Measurements from ENCODE around the gene RHEB.
"Not testable (repeated sequence)": the region's sequence is repeated elsewhere in the genome, so short reads cannot be mapped to it uniquely, and the experiment has no call there.

RHEB gene, protein sequence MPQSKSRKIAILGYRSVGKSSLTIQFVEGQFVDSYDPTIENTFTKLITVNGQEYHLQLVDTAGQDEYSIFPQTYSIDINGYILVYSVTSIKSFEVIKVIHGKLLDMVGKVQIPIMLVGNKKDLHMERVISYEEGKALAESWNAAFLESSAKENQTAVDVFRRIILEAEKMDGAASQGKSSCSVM

DNA sequence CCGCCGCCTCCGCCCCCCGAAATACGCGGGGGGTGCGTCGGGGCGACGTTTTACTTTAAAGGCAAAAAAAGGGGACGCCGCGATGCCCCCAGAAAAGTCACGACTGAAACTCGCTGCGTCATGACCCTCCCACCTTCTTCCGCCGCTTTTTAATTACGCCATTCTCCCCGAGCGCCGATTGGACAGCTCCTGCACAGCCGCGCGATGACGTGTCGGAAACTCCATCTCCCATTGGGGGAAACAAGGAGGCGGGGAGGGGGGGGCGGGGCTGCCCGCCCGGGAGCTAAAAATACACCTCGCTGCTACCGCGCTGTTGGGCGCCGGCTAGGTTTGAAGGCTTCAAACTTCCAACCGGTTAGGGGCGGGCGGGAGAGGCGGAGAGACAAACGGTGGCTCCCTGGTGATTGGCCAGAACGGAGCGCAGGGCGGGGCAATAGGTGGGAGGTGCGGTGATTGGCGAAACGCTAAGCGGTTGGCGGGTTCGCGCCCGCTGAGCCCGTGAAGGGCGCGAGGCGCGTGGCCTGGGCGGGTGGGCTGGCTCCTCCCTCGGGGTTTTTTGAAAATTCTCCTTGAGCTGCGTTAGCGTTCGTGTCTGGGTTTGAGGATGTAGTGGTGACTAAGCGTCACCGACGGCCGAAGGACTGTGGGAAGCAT lies at the start of gene RHEB:
Gene RHEB, minus strand, starts transcription at position 131 of the 654 bp plus-strand sequence. CDS start 384 bp downstream, outside the sequence.
- peak; percentile 98 to 99 for DNase-seq

DNA sequence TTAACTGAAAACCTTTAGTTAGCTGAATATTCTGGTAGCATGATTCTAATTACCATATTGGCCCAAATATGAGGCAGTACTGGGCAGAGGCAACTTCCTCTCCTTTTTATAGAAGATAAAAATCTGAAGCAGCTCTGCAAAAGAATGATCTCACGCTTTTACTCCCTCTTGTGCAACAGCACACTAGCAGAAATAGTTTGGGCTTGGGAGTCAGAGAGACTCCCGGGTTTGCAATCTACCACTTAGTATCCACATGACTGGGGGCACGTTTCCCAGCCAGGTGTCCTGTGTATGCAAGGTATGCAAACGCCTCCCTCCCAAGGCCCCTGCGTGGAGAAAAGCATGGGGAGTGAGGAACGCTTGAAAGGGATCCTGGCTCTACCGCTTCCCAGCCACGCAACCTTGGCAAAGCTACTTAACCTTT lies 47.2 kb upstream of the RHEB start:
- DNase-seq: no peak

DNA sequence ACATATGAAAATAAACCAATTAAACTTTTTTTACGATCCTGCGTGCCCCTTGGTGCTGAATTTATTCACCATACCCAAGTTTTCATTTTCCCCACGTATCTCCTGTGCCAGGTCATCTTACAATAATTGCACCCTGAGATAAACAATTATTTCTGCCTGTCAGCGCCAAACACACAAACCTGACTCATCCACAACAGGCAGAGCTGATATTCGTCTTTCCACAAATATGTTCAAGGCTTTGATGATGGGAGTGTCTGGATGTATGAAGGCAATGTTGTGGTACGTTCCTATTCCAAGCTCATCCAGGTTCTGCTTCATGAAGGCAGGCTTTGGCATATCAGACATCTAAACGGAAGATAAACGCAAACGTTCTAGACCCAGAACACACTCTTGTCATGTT lies 45.8 kb upstream of the RHEB start:
- no peak for DNase-seq

DNA sequence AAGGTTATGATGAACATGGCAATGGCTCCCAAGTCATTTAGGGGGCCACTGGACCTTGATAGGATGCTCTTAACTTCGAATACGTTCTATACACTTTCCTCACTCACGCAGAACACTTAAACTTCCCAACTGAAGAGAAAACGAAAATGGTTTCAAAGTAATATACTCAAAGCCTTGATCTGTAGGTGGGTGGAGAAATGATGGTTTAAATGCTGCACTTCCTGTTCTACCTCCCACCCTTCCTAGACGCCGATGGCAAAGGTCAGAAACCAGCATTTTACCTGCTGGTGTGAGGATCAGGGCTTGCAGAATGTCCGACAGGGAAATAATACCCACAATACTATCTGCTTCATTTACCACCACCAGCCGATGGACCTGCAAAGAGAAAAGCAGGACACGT lies 40.5 kb upstream of the RHEB start:
- DNase-seq: no peak

DNA sequence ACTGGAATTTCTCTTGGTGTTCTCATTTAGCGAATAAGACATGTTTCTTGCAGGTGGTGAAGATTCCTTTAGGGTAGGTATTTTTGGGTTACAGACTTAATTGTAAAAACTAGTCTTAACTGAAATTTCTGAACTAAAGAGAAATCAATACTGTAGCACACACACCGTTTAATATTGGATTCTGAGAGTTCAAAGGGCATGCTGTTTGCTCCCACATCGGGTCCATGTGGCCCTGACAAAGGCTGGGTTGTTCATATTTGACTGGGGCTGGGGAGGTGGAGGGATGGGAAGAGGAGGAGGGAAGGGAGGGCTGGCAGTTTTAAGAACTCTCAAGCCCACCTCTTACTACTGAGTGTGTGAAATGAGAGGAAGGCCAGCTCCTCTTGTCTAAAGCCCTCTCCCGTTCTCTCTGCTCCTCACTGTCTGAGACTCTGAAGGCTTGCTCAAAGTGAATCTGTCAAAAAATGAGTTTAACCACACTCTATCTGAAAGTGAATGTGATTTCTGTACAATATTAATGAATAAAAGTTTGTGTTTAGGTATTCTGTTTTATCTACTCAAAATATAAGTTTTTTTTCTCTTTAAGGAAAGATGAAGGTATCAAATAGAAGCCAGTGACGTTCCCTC lies 40.0 kb upstream of the RHEB start:
- DNase-seq: no peak

DNA sequence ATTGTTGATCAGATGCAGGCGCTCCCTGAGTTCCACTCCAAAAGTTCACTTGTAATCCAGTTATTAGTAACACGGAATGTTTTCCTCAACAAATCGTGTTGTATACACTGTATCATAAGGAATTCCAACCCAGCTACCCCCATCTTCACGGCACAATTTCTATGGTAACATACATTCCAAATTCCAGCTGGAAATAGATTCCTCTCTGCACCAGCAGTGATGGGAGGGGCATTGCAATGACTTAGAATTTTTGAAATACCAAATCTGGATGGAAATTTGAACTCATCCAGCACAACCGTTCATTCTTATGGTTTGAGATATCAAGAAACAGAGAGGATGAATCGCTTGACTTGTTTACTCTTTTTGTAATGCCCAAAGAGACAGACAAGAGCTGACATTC lies 38.9 kb upstream of the RHEB start:
- DNase-seq: no peak

DNA sequence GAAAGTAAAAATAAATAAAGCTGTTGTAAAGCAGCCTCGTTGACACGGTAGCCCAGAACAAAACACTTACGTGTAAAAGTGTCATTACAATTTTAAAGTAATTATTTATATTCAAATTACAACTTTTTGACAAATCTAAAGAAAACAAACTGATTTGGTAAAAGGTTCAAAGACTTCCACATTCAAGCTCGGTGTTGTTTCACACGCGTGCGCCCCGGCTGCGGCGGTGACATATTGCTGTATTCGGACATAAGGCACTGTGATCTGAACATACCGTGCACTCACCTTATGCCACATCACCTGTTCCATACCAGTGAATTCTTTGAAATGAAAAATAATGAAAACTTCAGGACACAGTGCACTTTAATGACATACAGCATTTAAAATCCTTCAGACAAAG lies 36.9 kb upstream of the RHEB start:
- no peak for DNase-seq

DNA sequence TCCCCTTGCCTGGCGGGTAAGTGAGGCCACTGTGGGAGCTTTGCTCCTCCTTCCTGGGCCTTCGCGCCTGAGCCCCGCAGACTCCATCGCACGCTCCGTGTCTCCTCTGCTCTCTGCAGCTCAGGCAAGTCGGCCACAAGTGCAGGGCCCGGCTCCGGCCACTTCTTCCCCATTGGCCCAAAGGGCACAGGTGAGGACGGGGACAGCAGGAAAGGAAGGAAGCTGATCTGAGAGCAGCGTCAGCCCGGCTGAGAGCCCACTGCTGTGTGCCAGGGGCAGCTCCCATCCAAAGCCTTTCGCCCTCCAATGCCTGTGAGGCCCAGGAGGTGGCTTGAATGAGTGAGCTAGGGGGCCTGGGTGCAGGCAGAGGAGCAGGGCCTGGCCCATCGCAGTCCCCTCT lies 33.7 kb upstream of the RHEB start:
- DNase-seq: no peak

DNA sequence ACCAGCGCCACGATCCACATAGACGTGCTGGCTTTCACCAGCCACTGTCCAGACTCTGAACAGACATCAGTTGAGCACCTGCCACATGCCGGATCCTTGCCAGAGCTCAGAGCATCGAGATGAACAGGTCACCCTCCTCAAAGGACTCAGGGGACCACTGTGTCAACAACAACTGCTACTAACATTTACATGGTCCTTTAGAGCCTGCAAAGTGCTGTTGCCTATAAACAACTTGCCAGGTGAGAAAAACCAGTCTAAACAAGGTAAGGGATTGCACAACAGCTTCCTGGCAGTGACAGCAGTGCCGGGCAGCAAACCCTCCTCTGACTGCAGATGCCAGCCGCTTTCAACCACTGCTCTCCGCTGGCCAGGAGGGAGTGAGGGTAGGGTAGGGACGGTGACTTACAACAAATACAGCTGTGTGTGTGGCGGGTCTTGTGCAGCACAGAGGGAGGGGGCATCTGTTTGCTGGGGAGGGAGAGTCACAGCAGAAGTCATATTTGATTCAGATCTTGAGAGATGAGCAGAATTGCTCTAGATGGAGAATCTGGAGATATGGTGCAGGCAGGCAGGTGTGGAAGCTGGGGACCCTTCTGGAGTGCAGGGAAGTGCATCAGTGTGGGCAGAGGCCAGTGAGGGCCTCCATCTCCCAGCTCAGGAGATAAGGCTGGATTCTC lies 32.8 kb upstream of the RHEB start:
- no peak for DNase-seq

DNA sequence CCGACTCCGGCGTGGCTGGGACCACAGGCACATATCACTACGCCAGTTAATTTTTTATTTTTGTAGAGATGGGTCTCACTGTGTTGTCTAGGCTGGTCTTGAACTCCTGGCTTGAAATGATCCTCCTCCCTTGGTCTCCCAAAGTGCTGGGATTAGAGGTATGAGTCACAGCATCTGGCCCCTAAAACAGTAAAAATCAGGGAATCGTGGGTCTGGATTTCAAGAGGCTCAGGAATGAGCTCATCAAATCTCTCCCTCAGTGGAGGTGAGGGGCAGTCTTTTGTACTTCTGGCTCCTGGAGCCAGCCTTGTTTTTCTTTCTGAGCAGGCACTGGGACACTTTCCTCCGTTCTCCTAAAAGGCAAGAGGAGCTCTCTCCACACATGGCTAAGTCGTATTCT lies 32.1 kb upstream of the RHEB start:
- DNase-seq: no peak

DNA sequence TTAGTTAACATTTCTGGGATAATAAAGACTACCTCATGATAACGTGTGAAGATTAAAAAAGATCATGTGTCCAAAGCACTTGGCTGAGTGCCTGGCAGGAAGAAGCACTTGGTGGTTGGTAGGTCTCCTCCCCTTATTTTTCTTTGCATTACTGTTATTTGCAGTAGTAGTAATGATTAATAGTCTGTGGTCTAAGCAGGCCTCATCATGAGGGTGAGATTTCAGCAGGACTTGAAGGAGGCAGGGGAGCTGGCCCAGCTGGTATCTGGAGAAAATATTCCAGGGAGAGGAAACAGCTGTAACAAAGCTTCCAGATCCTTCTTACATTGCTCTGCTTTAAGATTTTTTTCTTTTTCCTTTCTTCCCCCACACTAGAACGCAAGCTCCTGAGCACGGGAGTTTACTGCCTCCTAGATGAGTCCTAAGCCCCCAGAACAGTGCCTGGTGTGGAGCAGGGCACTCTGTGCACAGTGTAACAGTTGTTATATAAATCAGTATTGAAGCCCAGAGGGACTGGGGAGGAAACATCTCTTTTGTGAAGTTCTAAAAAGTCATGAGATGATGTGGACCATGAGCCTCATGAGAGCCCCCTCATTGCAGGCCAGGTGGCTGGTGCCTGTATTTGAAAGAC lies 31.1 kb upstream of the RHEB start:
- no peak for DNase-seq

DNA sequence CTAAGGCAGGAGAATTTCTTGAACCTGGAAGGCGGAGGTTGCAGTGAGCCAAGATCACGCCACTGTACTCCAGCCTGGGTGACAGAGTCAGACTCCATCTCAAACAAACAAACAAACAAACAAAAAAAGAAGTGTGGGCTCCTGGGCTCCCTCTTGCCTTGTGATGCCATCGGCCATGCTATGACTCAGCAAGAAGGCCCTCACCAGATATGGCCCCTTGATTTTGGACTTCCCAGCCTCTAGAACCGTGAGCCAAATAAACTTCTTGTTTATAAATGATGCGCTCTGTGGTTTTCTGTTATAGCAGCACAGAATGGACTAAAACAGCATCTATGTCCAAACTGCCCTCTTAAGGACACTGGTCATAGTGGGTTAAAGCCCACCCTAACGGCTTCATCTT lies 29.9 kb upstream of the RHEB start:
- DNase-seq: no peak

DNA sequence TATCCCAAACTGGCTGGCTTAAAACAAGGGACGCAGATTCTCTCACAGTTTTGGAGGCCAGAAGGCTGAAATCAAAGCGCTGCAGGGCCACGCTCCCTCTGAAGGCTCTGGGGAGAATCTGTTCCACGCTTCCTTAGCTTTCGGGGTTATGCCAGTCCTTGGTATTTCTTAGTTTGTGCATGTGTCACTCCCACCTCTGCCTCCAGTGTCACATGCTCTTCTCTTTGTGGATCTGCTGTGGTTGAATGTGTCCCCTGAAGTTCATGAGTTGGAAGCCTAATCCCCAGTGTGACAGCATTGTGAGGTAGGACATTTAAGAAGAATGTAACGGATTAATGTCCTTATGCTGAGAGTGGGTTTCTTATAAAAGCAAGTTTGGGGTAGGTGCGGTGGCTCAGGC lies 29.4 kb upstream of the RHEB start:
- DNase-seq: no peak

DNA sequence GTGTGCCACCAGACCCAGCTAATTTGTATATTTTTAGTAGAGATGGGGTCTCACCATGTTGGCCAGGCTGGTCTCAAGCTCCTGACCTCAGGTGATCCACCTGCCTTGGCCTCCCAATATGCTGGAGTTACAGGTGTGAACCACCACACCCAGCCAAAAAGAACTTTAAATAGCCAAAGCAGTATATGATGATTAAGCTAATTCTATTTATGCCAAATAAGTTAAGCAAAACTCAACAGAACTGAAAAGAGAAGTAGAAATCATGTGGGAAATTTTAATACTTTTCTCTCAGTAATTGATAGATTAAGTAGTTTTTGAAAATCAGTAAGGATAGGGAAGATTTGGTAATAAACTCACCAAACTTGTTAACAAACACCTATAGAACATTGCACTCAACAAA lies 24.5 kb upstream of the RHEB start:
- DNase-seq: no peak

DNA sequence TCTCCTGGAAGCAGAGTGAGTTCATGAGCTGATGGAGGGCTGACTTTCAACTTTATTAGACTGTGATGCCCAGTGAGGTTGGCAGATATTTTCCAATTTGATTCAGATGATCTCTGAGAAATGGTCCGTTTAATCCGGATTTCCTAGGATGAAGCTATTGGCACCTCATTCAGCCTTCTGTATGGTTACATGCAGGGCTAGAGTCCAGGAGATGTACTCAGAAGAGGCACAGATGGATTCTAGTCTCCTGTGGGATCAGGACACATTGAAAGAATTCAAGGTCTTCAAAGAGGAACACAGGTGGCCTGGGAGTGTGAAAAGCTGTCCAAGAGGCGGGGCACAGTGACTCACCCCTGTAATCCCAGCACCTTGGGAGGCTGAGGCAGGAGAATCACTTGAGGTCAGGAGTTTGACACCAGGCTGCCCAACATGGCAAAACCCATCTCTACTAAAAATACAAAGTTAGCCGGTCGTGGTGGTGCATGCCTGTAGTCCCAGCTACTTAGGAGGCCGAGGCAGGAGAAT lies 23.0 kb upstream of the RHEB start:
- DNase-seq: no peak

DNA sequence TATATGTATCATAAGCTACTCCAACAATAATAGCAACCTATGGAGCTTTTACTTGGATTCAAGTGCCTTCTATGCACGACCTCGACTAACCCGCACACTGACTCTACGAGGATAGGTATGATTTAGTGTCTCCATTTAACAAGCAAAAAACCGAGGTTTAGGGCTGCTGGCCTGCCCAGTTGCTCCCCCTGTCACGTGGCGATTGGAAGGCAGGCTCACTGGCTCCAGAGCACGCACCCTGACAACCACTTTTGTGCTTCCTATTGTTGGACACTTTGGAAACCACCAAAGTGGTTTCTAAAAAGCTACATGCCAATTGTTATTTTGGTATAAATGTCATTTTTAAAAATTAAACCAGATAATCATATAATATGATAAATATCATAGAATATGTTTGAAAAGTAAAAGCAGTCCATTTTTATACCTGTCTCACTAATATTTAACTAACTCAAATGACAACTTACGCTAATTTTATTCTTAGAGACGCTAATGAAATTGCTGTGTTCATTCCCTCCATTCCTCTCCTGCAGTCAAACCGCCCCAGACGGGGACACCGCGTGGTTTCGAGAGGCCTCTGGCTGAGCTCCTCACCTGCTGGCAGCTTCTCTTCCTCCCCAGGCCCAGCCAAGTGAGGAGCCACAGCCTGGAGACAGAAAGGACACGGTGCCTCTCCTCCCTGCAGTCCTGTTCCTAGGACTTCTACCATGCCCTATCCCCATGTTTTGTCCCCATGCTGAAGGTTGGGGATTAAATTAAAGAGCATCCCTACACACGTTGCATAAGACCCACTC lies 22.2 kb upstream of the RHEB start:
- DNase-seq: no peak

DNA sequence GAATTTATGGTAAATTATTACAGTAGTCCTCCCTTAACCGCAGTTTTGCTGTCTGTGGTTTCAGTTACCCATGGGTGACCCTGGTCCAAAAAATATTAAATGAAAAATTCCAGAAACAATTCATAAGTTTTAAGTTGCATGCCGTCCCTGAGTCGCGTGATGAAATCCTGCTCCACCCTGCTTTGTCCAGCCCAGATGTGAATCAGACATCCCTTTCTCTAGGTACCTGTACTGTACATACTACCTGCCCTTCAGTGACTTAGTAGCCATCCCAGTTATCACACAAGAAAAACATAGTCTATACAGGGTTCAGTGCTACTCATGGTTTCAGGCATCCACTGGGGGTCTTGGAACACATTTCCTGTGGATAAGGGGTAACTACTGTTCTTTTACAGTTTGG lies 20.5 kb upstream of the RHEB start:
- no peak for DNase-seq

DNA sequence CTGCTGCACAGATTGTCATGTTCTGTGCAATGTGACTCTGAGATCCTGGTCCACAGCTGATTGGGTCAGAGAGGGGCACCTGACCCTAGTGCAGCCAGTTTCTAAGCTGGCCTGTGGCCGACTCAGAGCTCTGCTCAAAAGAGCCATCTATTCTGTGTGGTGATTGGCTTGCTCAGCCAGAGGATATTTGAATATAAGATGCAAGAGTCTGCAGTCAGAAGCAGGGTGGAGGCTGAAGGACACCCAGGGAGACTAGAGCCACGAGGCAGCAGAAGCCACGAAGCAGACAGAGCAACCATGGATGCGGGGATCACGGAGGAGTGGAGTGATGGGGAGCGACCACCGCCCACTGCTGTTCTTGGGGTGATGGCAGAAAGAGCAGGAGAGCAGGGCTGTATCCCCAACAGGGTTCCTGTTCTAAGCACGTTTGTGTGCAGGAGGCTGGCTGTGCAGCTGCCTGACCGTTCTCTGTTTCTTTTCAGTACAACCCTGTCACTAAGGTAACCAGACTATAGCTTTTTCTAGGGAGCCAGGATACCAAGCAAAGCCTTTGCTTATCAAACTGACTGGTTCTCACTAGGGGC lies 19.5 kb upstream of the RHEB start:
- DNase-seq: no peak

DNA sequence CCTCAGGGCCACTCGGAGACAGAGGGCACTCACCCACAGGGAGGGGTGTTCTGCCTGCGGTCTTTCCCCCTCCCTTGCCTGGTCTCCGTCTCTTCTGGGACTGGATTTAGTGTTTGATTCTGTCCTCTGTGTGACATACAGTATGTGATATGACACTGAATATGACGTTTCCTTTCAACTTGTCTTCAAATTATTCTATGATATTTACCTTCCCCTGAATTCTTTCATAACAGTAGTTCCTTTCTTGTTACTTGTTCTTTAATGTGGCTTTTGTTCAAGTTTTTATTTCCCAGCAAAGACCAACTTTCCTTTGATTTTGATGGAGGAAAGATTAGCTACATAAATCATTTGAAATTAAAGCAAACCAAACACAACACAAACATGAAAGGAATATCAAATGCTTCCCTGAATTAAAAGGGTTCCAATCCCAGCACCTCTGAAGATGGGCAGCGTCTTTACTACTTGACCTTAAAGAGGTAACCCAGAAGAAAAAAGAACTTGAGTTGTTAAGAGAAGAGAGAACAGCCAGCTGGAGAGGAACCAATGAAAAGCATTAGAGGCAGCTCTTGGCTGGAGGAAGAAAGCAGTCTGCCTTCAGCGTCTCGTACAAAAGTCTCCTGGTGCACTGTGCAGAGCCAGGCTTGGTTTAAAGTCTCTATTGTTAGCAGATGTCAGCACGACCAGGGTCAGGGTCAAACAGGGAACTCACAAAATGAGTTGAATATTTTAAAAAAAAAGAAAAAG lies 18.3 kb upstream of the RHEB start:
- no peak for DNase-seq

DNA sequence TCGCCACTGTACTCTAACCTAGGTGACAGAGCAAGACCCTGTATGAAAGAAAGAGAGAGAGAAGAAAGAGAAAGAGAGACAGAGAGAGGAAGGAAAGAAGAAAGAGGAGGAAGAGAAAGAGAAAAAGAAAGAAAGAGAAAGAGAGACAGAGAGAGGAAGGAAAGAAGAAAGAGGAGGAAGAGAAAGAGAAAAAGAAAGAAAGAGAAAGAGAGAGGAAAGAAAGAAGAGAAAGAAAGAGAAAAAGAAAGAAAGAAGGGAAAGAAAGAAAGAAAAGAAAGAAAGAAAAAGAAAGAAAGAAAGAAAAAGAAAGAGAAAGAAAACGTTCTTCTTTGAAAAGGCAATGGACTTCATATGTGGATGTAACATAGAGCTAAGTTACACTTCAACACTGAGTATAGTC lies 16.5 kb upstream of the RHEB start:
- not testable (repeated sequence) for DNase-seq

DNA sequence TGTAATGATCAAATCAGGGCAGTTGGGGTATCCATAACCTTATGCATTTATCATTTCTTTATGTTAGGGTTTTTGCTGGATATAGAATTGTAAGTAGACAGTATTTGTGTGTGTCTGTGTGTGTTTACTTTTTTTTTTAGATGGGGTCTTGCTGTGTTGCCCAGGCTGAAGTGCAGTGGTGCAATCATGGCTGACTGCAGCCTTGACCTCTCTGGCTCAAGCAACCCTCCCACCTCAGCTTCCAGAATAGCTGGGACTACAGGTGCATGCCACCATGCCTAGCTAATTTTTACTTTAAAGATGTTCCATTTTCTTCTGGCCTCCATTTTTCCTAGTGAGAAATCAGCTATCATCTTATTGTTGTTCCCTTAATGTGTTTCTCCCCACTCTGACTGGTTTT lies 10.1 kb upstream of the RHEB start:
- no peak for DNase-seq
